Esophagus muscularis mucosa (tissue), 4 donors: ENCODE measurements around the gene RALGDS. TPM values are rescaled to one million over a fixed set of nuclear protein-coding genes. Genes with fewer than 3 reads are reported as not detected.

Experiments
- DNase-seq: peaks from one replicate; pipeline ENCODE4 v3.0.0-alpha.2; 2017; ENCODE audit errors: extremely low spot score
- H3K27ac ChIP-seq, 4 donors: fragments of 200-600 bp; sonication (generic); replicated peaks in 1 of 4; 1 replicate in 3 of 4; 2 replicates in 1 of 4; pipeline ENCODE4 v1.5.1; 2016 to 2019; ENCODE audit warnings: mild to moderate bottlenecking in 1 of 4
- H3K27me3 ChIP-seq, 4 donors: fragments of 200-600 bp; sonication (generic); one replicate each; pipeline versions ENCODE4 v1.5.1 to v1.6.0; 2016 to 2019
- H3K36me3 ChIP-seq, 4 donors: fragments of 200-600 bp; sonication (generic); one replicate each; pipeline ENCODE4 v1.5.1; 2016 to 2019
- H3K4me1 ChIP-seq, 4 donors: fragments of 200-600 bp; sonication (generic); one replicate each; pipeline ENCODE4 v1.5.1; 2016 to 2019
- H3K4me3 ChIP-seq, 4 donors: fragments of 200-600 bp; sonication (generic); 1 replicate in 2 of 4; 2 replicates in 2 of 4; pipeline ENCODE4 v1.5.1; 2016 to 2019; ENCODE audit warnings: mild to moderate bottlenecking in 4 of 4, moderate library complexity in 1 of 4
- H3K9me3 ChIP-seq, 4 donors: fragments of 200-600 bp; sonication (generic); 1 replicate in 3 of 4; 2 replicates in 1 of 4; pipeline ENCODE4 v1.5.1; 2016 to 2019
- EP300 ChIP-seq: sonication (generic); formaldehyde crosslinking; IDR thresholded peaks from one replicate; pipeline ENCODE4 v1.6.1; 2017; ENCODE audit warnings: antibody characterized with exemption
- POLR2A ChIP-seq: fragments of 450-650 bp; IDR thresholded peaks from one replicate; pipeline ENCODE4 v1.6.1; 2017; ENCODE audit warnings: antibody characterized with exemption, moderate library complexity, mild to moderate bottlenecking, low read depth
- POLR2AphosphoS5 ChIP-seq, 2 donors: sonication (generic); formaldehyde crosslinking; IDR thresholded peaks; one replicate each; pipeline ENCODE4 v1.6.1; 2017; ENCODE audit warnings: antibody characterized with exemption in 2 of 2
- WGBS: methylation state at CpG from one replicate; pipeline ENCODE4 v1.1.5; 2018; 5-methylcytosine and 5-hydroxymethylcytosine counted together
- intact Hi-C: fragments of 100-400 bp; cut with DNase I; formaldehyde crosslinking; loops from one replicate; pipeline ENCODE4 v1.15.1; 2023
- total RNA-seq, 4 donors: library from RNA; depleted of rRNA; stranded (reverse); fragments of >200 nt; gene quantifications; one replicate each; pipeline versions ENCODE4 v1.1.0 to v1.2.1, GENCODE V29; 2016
- TF ChIP-seq, protein P1 (sequence below), 3 experiments: fragments of 200-600 bp in 2 of 3; fragments of 450-650 bp in 1 of 3; sonication (generic) in 2 of 3; IDR thresholded peaks; one replicate each; pipeline ENCODE4 v1.5.1; 2017 to 2019; ENCODE audit warnings: antibody characterized with exemption in 3 of 3, mild to moderate bottlenecking in 2 of 3, moderate library complexity in 1 of 3

Gene RALGDS
- total RNA-seq, 4 donors from 2014 or later = 48.6 to 67.4 (median 54.8) TPM

DNA sequence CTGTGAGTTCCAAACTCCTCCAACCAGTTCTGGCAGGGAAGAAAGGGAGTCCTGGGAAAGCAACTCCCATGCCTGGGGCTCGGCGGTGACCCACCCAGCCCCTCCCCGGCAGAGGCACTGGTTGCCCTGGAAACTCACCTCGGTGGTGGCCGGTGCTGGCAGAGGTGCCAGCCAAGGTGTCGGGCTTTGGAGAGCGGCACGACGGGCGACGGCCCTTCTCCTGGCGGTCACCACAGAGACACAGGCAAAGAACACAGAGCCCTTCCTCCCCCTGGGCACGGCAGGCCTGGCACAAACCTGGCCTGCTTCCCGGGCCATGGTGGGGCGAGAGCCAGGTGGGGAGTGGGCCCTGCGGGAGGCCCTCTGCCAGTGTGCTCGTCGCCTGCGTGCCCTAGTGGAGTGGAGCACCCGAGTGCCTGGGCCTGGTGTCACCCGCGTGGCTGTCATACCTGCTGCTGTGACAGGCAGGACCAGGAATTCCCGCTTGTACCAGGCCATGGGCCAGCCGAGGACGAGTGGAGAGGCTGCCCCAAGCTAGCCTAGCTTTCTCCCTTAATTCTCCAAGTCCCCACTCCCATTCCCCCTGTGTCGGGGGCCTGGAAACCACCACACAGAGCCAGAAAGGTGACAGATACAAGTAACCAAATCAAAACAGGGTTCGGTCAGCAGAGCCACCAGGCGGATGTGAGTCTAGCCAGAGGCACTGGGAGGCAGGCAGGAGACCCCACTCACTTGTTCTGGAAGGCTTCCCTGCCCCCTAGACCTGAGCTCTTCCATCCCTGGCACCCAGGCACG lies 8.2 kb upstream of the RALGDS start:
- H3K4me1 ChIP-seq = peaks cover 61 to 84% (median 71%) of the 10 kb centered on the region in 4 donors

DNA sequence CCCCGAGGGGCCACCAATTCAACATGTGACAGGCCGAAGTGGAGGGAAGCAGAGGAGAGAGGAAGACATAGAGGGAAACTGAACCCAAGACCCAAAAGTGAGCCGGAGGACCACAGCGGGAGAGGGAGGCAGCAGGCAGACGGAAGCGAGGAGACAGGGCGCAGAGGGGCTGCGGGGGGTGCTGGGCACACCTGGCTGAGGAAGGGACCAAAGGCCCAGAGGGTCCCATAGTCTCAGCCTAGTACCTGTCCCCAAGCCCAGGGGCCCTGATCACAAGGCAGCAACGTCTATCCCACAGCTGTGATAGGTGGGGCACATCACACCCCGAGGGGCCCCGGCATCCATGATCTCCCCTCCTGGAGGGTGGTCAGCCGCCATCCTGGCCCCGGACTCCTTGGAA lies 7.1 kb upstream of the RALGDS start:
- DNase-seq = no peak
- Histone ChIP-seq H3K36me3 (no peaks in the 10 kb centered on the region), H3K27me3 (no peaks in the 10 kb centered on the region), H3K9me3 (no peaks in the 10 kb centered on the region), H3K4me1 (peaks cover 54 to 78% (median 64%) of the 10 kb centered on the region in 4 donors), H3K27ac (peak overlapping the region in 1 of 4 donors; percentile 82), H3K4me3 (no peak overlapping the region)
- TF ChIP-seq POLR2AphosphoS5 (IDR thresholded peaks at IDR 0.05) = no peak
- TF ChIP-seq, protein P1, sequence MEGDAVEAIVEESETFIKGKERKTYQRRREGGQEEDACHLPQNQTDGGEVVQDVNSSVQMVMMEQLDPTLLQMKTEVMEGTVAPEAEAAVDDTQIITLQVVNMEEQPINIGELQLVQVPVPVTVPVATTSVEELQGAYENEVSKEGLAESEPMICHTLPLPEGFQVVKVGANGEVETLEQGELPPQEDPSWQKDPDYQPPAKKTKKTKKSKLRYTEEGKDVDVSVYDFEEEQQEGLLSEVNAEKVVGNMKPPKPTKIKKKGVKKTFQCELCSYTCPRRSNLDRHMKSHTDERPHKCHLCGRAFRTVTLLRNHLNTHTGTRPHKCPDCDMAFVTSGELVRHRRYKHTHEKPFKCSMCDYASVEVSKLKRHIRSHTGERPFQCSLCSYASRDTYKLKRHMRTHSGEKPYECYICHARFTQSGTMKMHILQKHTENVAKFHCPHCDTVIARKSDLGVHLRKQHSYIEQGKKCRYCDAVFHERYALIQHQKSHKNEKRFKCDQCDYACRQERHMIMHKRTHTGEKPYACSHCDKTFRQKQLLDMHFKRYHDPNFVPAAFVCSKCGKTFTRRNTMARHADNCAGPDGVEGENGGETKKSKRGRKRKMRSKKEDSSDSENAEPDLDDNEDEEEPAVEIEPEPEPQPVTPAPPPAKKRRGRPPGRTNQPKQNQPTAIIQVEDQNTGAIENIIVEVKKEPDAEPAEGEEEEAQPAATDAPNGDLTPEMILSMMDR (IDR thresholded peaks at IDR 0.05) = no peak
- no peak for TF ChIP-seq POLR2A
- TF ChIP-seq EP300 = no peak
- intact Hi-C loops = no loop called here
- 88% methylated on average over 9 of the region's 13 CpGs for WGBS

More for the DNA sequence above, 8.2 kb upstream of the RALGDS start:
- H3K36me3 ChIP-seq = no peaks in the 10 kb centered on the region
- no peak for DNase-seq
- WGBS = 87% methylated on average over 7 of the region's 29 CpGs
- TF ChIP-seq, protein P1 (IDR thresholded peaks at IDR 0.05) = no peak
- no peak for TF ChIP-seq POLR2A
- TF ChIP-seq POLR2AphosphoS5 (IDR thresholded peaks at IDR 0.05) = no peak
- TF ChIP-seq EP300 = no peak
- H3K4me3 ChIP-seq = no peak overlapping the region
- intact Hi-C loops = no loop called here
- no peaks in the 10 kb centered on the region for H3K27me3 ChIP-seq
- no peaks in the 10 kb centered on the region for H3K9me3 ChIP-seq
- no peak overlapping the region for H3K27ac ChIP-seq

DNA sequence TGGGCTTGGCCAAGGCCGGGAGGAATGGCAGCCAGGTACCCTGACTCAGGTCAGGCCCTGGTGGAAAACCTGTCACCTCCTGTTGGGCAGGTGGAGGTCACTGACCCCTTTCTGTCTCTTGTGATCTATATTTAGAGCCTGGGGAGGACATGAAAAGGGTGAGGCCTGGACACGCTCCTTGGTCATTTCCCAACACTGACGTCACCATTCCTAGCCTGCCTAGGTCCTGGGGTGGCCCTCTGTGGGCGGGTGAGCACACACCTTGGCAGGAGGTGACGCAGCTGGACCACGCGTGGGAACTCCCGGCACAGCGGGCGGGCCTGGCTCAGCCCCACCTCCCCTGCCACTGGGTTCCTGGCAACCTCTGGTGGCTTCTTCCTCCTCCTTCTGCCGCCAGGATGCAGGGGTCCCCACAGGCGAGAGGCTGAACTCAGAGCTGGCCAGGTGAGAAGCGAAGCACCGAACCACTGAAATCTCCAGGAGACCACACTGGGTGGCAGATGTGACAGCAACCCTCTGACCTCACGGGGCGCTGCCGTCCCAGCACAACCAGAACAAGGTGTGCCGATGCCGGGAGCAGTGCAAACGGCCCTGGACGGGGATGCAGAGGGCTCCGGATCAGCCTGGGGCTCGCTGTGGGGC lies 6.4 kb upstream of the RALGDS start:
- WGBS = 94% methylated on average over 11 of the region's 23 CpGs
- H3K36me3 ChIP-seq = no peaks in the 10 kb centered on the region
- DNase-seq = no peak
- intact Hi-C loops = no loop called here
- peak overlapping the region in 1 of 4 donors; percentile 41 for H3K4me3 ChIP-seq
- peak overlapping the region; percentile 52 to 82 (median 64) for H3K27ac ChIP-seq
- H3K4me1 ChIP-seq = peaks cover 54 to 78% (median 64%) of the 10 kb centered on the region in 4 donors
- no peaks in the 10 kb centered on the region for H3K9me3 ChIP-seq
- no peaks in the 10 kb centered on the region for H3K27me3 ChIP-seq
- TF ChIP-seq POLR2AphosphoS5 (IDR thresholded peaks at IDR 0.05) = peak; percentile 34 to 39
- no peak for TF ChIP-seq POLR2A

DNA sequence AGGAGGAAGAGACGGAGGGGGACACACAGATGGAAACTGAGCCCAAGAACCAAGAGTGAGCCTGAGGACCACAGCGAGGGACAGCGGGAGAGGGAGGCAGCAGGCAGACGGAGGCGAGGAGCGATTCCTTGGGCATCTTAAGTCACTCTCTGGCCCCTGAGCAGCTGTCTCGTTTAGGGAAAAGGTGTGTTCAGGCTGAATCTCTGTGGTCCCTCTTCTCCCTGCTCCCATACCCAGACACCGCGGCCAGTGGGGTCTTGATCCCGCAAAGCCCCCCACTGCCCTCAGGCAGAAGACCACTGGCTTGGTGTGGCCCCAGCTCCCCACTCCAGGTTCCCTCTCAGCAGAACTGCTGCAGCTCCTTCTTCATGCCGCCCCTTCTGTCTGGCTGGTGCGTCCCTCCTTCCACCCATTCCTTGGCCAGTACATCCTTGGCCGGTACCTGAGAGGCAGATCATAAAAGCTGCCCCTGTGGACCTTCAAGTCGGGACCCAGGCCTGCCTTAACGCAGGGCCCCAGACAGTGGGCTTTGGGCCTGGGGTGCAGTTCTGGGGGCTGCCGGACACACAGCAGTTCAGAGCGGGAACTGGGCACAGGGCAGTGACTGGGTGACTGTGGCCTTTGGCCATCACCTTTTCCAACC lies 5.8 kb upstream of the RALGDS start:
- intact Hi-C loops = no loop called here
- H3K27ac ChIP-seq = peak overlapping the region; percentile 52 to 82 (median 64)
- no peaks in the 10 kb centered on the region for H3K36me3 ChIP-seq
- no peaks in the 10 kb centered on the region for H3K9me3 ChIP-seq
- no peaks in the 10 kb centered on the region for H3K27me3 ChIP-seq
- 84% methylated on average over 15 of the region's 17 CpGs for WGBS
- no peak for DNase-seq
- TF ChIP-seq EP300 = no peak
- no peak for TF ChIP-seq POLR2A
- no peak for TF ChIP-seq POLR2AphosphoS5 (IDR thresholded peaks at IDR 0.05)
- TF ChIP-seq, protein P1 (IDR thresholded peaks at IDR 0.05) = no peak
- H3K4me1 ChIP-seq = peaks cover 54 to 78% (median 65%) of the 10 kb centered on the region in 4 donors
- H3K4me3 ChIP-seq = peak overlapping the region; percentile 29 to 48 (median 41)
